T-helper 9 cell (primary cell): ENCODE data around the gene CHML.

ENCODE experiments used
- DNase-seq: peaks from one replicate; pipeline ENCODE4 v3.0.0-alpha.2; 2020

CHML gene

DNA sequence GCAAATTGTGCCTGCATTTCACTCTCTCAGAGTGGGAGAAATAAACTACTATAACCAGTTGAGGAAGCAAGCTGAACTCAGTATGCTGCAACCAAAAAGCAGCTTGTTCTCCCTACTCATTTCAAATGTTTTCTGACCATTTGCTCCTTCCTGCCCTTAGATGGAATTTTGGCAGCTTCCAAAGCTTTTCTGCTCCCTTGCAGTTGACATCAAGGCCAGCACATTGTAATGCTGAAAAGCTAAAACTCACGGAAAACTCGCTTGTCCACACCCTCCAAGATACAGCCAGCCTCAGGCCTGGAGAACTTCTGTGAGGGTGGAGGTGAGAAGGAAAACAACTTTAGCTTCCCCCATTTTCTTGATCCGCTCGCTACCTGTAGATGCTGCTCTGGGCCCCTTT is 5.0 kb upstream of the CHML start:
- no peak for DNase-seq

- DNase-seq = no peak
Measured at GRCh38 chr1:241644259-241644658, 4.1 kb upstream of the CHML start.

DNA sequence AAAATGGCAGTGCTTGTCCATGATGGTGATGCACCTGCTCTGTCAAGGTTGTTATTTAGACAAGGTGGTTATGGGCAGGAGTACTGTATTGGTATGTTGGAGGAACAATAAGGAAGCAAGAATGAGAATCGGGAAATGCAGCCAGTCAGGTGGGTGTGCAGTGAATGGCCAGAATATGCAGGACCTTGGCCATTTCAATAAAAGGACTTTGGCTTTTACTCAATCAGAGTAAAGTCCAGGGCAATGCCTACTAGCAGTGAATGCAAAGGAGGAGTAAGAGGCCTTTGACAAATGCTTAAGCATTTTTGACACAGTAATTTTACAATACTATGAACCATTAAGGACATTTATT is 2.4 kb upstream of the CHML start:
- no peak for DNase-seq

- DNase-seq = no peak
Measured at GRCh38 chr1:241641773-241642592, 1.8 kb upstream of the CHML start.

DNA sequence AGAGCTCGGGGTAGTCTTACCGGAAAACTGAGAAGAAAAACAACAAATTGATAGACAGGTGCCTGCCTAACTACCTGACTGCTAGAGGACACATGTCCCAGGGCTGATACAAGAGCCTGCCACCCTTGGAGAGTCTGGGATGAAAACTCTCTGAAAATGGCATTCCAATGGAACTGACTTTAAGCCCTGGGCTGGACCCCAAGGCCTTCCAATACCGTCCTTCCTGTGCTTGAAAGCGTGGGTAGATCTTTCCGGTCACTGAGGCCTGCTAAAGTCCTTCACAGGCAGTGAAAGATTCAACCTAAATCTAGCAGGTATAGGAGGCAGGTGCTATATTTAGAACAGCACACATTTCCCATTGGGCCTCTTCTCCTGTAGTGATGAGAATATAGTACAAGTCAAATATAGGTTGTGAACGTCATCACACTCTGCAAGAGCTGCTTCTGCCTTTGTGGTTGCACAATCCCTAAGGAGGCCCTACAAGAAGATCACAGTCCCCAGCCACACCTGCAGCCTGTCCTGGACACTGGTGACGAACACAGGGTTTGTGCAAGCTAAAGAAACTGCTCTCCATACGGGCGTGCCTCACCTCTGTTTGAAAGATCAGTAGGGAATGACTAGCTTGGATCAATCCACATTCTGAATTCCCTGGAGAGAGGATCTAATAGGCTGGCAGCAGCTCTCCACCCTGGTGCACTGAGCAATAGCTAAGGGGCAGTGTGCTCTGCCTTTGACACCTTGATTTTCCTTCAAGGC is 876 bp upstream of the CHML start:
- DNase-seq = no peak

DNA sequence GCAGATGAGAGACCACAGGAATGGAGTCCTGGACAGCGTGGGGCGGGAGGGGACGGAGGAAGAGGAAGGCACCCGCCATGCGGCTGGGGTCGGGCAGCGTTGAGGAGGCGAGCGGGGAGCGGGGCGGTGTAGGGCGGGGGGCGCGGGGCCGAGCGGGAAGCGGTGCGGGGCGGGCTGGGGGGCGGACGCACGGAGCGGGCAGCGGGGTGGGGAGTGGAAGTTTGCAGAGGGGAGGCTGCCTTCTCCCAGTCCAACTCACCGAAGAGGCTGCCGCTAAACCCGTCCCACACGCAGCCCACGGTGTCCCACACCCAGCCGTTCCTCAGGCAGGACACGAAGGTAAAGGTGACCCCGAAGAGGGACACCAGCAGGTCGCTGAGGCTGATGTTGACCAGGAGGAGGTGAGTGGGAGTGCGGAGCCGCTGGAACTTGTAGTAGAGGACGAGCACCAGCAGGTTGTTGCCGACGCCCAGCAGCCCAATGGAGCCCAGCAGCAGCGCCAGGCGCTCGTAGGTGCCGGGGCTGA is 483 bp downstream of the CHML start:
- peak; percentile 9 for DNase-seq

- no peak for DNase-seq
Measured at GRCh38 chr1:241638909-241639622, 1.1 kb downstream of the CHML start.

GRCh38 chr1:241638099-241638682 is 2.0 kb downstream of the CHML start:
- DNase-seq = no peak

DNA sequence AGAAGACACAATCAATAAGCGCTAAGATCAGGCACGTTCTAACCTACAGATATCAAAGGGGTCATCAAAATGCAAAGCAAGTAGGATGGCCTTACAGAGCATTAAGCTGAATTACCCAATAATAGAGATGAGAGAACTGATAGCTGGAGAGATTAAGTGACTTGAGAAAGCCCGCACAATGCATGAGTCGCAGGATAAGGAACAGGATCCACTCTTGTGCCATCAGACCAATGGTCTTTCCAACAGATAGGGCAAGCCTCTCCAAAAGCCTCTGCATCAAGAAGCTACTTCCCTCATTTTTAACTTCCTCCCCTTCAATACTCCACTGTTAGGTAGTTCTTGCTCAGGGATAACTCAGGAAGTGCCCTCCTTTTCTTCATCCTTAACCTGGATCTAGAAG is 2.6 kb downstream of the CHML start:
- DNase-seq = no peak

GRCh38 chr1:241637046-241637590 is 3.1 kb downstream of the CHML start:
- no peak for DNase-seq

DNA sequence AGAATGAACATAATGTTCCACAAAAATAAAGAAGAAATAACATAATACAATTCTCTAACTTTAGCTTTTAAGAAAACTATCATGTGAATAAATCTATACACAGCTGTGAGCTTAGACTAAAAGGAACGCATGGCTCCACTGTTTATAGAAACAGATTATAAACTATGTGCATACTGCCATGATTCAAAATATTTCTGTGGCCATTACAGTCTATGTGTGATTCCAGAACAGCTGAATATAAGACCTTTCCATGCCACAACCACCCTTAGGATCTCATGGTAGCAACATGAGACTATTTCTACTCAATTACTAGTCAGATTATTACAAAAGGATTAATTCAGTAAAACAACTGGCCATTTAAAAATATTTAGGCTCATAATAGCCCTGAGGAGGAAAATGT is 3.9 kb downstream of the CHML start:
- no peak for DNase-seq

GRCh38 chr1:241635556-241636152 is 4.5 kb downstream of the CHML start:
- no peak for DNase-seq

DNA sequence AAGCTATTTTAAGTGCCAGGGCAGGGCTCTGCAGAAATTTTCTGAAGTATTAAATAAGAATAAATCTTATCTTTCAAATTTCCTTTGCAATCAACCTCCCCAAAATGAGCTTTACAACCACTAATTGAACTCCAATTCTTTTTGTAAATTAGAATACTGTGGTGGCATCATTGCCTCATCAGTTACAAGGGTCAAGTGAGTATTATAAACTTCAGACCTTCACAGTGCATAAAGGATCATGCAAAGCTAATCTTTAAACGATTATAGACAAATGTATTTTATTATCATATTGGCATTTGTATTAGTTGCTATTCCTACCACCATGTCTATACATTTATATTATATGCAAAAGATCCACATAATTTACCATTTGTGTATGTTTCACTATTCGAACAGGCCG is 7.2 kb downstream of the CHML start:
- DNase-seq = no peak

- DNase-seq = no peak
Measured at GRCh38 chr1:241631674-241632073, 8.5 kb downstream of the CHML start.

DNA sequence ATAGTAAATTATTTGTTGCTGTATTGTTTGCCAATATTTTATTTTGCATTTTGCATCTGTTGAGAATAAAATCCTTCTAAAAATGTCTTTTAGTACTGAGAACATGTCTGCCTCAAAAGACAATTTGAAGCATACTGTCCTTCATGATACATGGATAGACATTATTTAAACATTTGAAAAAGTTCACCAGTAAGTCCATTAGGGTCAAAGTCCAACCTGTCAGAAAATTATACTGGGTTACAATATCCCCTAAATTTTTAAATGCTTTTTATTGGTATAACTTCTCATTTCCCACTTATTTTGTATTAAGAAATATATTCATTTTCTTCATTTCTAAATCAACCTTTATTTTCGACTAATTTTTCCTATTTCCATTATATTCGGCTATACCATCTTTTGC is 9.3 kb downstream of the CHML start:
- DNase-seq = no peak

DNA sequence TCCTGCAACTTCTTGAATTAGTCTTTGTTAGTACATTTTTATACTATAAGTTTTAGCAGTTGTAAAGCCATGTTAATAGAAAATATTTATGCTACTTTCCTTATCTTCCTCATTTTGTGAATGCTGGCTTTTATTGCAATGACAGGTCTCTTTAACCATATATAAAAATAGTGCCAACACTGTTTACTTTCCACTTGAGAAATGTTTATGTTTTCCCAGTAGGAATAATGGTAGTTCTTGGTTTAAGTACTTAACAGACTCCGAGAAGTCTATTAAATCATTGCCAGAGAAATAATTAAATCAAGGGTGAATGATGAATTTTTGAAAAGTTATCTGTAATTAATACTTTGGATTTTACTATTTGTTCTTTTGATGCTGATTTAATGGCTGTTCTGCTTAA is 9.7 kb downstream of the CHML start:
- no peak for DNase-seq

DNA sequence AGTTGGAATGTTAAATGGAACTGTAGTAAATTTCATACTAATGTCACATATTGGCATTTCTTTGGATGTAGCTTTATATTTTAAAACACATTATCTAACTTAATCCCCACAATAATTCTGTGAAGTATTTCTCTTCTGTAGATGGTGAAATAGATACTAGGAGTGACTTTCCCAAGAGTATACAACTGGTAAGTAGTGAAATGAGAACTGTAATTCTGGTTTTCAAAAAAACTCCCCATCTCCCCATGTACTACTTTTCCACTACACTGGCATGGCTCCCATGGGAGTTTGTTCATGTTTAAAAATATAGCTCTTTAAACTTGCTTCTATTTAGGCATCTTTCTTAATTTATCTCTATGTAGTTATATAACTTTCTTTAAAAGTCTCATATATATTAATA is 10.2 kb downstream of the CHML start:
- DNase-seq = no peak

DNA sequence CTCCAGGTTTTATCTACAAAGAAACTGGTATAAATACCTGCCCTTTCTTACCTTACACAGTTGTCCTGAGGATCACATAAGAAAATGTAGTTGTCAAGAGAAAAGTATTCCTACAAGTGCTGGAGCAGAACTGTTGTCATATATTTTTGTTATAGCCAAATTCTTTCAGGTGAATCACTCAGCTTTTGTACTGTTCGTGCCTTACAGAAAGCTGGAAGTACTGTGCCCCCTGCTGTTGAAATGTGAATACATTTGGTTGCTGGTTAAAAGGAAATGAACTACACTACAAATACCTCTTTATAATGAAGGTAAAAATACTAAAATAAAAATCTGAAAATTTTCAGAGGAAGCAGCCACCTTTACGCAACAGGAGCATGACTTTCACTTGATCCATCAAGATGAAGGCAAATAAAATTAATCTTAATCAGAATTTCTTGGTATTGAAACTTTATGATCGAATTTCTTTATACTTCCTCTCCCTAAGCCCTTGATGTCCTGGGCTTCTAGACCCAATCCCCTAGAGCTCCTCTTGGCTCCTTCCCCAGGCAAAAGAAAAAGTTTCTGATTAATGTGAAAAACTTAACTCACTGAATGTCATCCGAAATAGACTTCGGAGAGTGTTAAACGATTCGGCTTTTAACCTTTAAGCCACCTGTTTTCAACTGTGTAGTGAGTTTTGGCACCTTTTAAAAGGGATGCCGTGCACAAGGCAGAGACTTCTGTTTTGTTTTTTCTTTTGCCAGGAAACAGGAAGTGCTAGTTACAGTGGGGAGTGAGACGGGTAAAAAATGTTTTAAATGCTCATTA is 12.5 kb downstream of the CHML start:
- peak; percentile 5 for DNase-seq

- DNase-seq = no peak
Measured at GRCh38 chr1:241624935-241625334, 15.2 kb downstream of the CHML start.

GRCh38 chr1:241622669-241623068 is 17.5 kb downstream of the CHML start:
- DNase-seq = no peak

DNA sequence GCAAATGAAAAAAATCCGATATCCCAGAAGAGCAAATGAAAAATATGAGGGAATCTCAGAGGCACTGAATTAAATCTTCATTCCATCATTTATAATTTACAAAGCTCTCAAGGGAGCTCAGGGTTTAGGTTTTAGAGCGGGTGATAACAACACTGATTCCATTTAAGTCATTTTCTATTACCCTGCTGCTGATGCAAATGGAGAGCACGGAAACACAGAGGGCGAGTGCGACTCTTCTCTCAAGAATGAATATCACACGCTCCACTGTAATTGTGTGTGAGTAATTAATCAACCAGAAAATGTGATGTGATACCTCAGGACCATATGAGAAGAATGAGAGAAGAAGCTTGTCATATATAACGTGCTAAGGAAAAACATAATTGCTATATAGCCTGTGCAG is 22.7 kb downstream of the CHML start:
- DNase-seq = no peak
